Hepatocyte (in vitro differentiated cells): ENCODE data around the gene ANOS1. TPM values are rescaled to one million over a fixed set of nuclear protein-coding genes. Genes with fewer than 3 reads are reported as not detected.

ENCODE experiments used
- DNase-seq: peaks from one replicate; pipeline ENCODE4 v3.0.0-alpha.2; 2016; ENCODE audit warnings: low spot score
- H2AFZ ChIP-seq: fragments of 200-600 bp; sonication (generic); 2 replicates; pipeline ENCODE4 v1.6.0; 2016; ENCODE audit warnings: antibody characterized with exemption, mild to moderate bottlenecking
- H3K27ac ChIP-seq: fragments of 200-600 bp; sonication (generic); 2 replicates; pipeline ENCODE4 v1.5.1; 2016; ENCODE audit warnings: mild to moderate bottlenecking
- H3K27me3 ChIP-seq: fragments of 200-600 bp; sonication (generic); 2 replicates; pipeline ENCODE4 v1.6.1; 2016
- H3K36me3 ChIP-seq: fragments of 200-600 bp; sonication (generic); replicated peaks from 2 replicates; pipeline ENCODE4 v1.5.1; 2016; ENCODE audit warnings: low read depth; ENCODE audit not compliant: insufficient read depth
- H3K4me1 ChIP-seq: fragments of 200-600 bp; sonication (generic); 2 replicates; pipeline ENCODE4 v1.5.1; 2016; ENCODE audit warnings: mild to moderate bottlenecking, moderate library complexity; ENCODE audit not compliant: insufficient read depth
- H3K4me2 ChIP-seq: fragments of 200-600 bp; sonication (generic); 2 replicates; pipeline ENCODE4 v1.6.0; 2016
- H3K4me3 ChIP-seq: fragments of 200-600 bp; sonication (generic); 2 replicates; pipeline ENCODE4 v1.5.1; 2016; ENCODE audit warnings: mild to moderate bottlenecking
- H3K79me2 ChIP-seq: fragments of 200-600 bp; sonication (generic); 2 replicates; pipeline ENCODE4 v1.6.0; 2017; ENCODE audit warnings: mild to moderate bottlenecking
- H3K9me2 ChIP-seq: fragments of 200-600 bp; sonication (generic); replicated peaks from 2 replicates; pipeline ENCODE4 v1.6.0; 2017; ENCODE audit warnings: mild to moderate bottlenecking; ENCODE audit not compliant: insufficient read depth
- H3K9me3 ChIP-seq: fragments of 200-600 bp; sonication (generic); 2 replicates; pipeline ENCODE4 v1.5.1; 2016; ENCODE audit warnings: low read depth, mild to moderate bottlenecking
- H4K20me1 ChIP-seq: fragments of 200-600 bp; sonication (generic); 2 replicates; pipeline ENCODE4 v1.6.0; 2016; ENCODE audit warnings: mild to moderate bottlenecking; ENCODE audit not compliant: insufficient read depth, poor library complexity, severe bottlenecking
- CTCF ChIP-seq: fragments of 200-600 bp; sonication (generic); IDR thresholded peaks from 2 replicates; pipeline ENCODE4 v1.5.1; 2016; ENCODE audit warnings: antibody characterized with exemption, mild to moderate bottlenecking; ENCODE audit not compliant: poor library complexity
- EZH2 ChIP-seq: fragments of 200-600 bp; sonication (generic); IDR thresholded peaks from 2 replicates; pipeline ENCODE4 v1.6.1; 2016; ENCODE audit warnings: antibody characterized with exemption, mild to moderate bottlenecking, borderline replicate concordance
- EZH2phosphoT487 ChIP-seq: fragments of 200-600 bp; sonication (generic); IDR thresholded peaks from one replicate; pipeline ENCODE4 v1.6.1; 2018; ENCODE audit warnings: antibody characterized with exemption, mild to moderate bottlenecking, low read depth, moderate library complexity; ENCODE audit not compliant: unreplicated experiment, severe bottlenecking
- WGBS: methylation state at CpG from one replicate; pipeline ENCODE4 v1.1.6; 2016; ENCODE audit warnings: low lambda C conversion rate; ENCODE audit errors: missing lambda C conversion rate; 5-methylcytosine and 5-hydroxymethylcytosine counted together
- polyA plus RNA-seq: library from polyadenylated mRNA; unstranded; fragments of >200 nt; fragmentation: Nextera tagmentation; extraction: Ambion mirVana; gene quantifications from 2 replicates; pipeline ENCODE4 v1.2.1, GENCODE V29; 2016
- total RNA-seq: library from RNA; depleted of rRNA; stranded (reverse); fragments of >200 nt; gene quantifications from 2 replicates; pipeline ENCODE4 v1.2.3, GENCODE V29; 2014

ANOS1 gene
- total and polyA plus RNA-seq, 2 experiments from 2014 or later = 3.1 to 6.4 TPM

GRCh38 chrX:8653956-8654355 is 78.0 kb downstream of the ANOS1 start:
- H3K79me2 ChIP-seq = no peaks in the 10 kb centered on the region
- no peaks in the 10 kb centered on the region for H3K9me3 ChIP-seq
- DNase-seq = no peak
- H3K4me3 ChIP-seq = no peak overlapping the region
- no peaks in the 10 kb centered on the region for H3K9me2 ChIP-seq
- no peak for TF ChIP-seq EZH2phosphoT487
- no peak for TF ChIP-seq EZH2
- no peak for TF ChIP-seq CTCF
- H2AFZ ChIP-seq = no peak overlapping the region
- H3K36me3 ChIP-seq = no peaks in the 10 kb centered on the region
- no peak overlapping the region for H3K4me2 ChIP-seq
- H3K4me1 ChIP-seq = no peaks in the 10 kb centered on the region
- 49% methylated on average over 2 of the region's 2 CpGs for WGBS
- no peaks in the 10 kb centered on the region for H3K27me3 ChIP-seq
- H4K20me1 ChIP-seq = no peaks in the 10 kb centered on the region
- H3K27ac ChIP-seq = no peak overlapping the region

- no peaks in the 10 kb centered on the region for H4K20me1 ChIP-seq
- no peaks in the 10 kb centered on the region for H3K36me3 ChIP-seq
- no peaks in the 10 kb centered on the region for H3K9me2 ChIP-seq
- no peak for DNase-seq
- no peak overlapping the region for H2AFZ ChIP-seq
- no peaks in the 10 kb centered on the region for H3K79me2 ChIP-seq
- H3K4me2 ChIP-seq = no peak overlapping the region
- H3K4me3 ChIP-seq = no peak overlapping the region
- no peaks in the 10 kb centered on the region for H3K4me1 ChIP-seq
- H3K27ac ChIP-seq = no peak overlapping the region
- no peaks in the 10 kb centered on the region for H3K27me3 ChIP-seq
- H3K9me3 ChIP-seq = no peaks in the 10 kb centered on the region
- TF ChIP-seq EZH2 (no peak), EZH2phosphoT487 (no peak), CTCF (no peak)
Observed at GRCh38 chrX:8649969-8650368, 82.0 kb downstream of the ANOS1 start.

- no peak overlapping the region for H3K4me2 ChIP-seq
- no peaks in the 10 kb centered on the region for H3K36me3 ChIP-seq
- no peak overlapping the region for H3K4me3 ChIP-seq
- TF ChIP-seq EZH2phosphoT487 (no peak), EZH2 (no peak), CTCF (no peak)
- no peaks in the 10 kb centered on the region for H3K9me3 ChIP-seq
- no peaks in the 10 kb centered on the region for H3K27me3 ChIP-seq
- no peak overlapping the region for H2AFZ ChIP-seq
- H3K9me2 ChIP-seq = no peaks in the 10 kb centered on the region
- DNase-seq = no peak
- no peak overlapping the region for H3K27ac ChIP-seq
- no peaks in the 10 kb centered on the region for H3K79me2 ChIP-seq
- no peaks in the 10 kb centered on the region for H3K4me1 ChIP-seq
- WGBS = 86% methylated on average over 7 of the region's 7 CpGs
- H4K20me1 ChIP-seq = no peaks in the 10 kb centered on the region
Observed at GRCh38 chrX:8647176-8647575, 84.8 kb downstream of the ANOS1 start.

GRCh38 chrX:8639949-8640475 is 91.9 kb downstream of the ANOS1 start:
- no peak overlapping the region for H3K4me2 ChIP-seq
- DNase-seq = no peak
- H3K36me3 ChIP-seq = no peaks in the 10 kb centered on the region
- H4K20me1 ChIP-seq = no peaks in the 10 kb centered on the region
- no peak overlapping the region for H3K27ac ChIP-seq
- 69% methylated on average over 11 of the region's 11 CpGs for WGBS
- no peaks in the 10 kb centered on the region for H3K4me1 ChIP-seq
- H3K9me3 ChIP-seq = no peaks in the 10 kb centered on the region
- no peaks in the 10 kb centered on the region for H3K79me2 ChIP-seq
- H3K4me3 ChIP-seq = no peak overlapping the region
- no peaks in the 10 kb centered on the region for H3K9me2 ChIP-seq
- H3K27me3 ChIP-seq = no peaks in the 10 kb centered on the region
- TF ChIP-seq CTCF (no peak), EZH2 (no peak), EZH2phosphoT487 (no peak)
- no peak overlapping the region for H2AFZ ChIP-seq
